ENCODE measurements around the gene SH3PXD2B.
"Not testable (repeated sequence)": the region's sequence is repeated elsewhere in the genome, so short reads cannot be mapped to it uniquely, and the experiment has no call there.

Gene SH3PXD2B

GRCh38 chr5:172339264-172340180 lies 114.8 kb downstream of the SH3PXD2B start:
- DNase-seq (ENCODE audit: low spot score) = no peak

- DNase-seq (ENCODE audit: low spot score) = no peak
These were observed 117.5 kb downstream of the SH3PXD2B start for GRCh38 chr5:172336676-172337285.

- DNase-seq (ENCODE audit: low spot score) = no peak
These were observed 118.1 kb downstream of the SH3PXD2B start for GRCh38 chr5:172336264-172336663.

- no peak for DNase-seq (ENCODE audit: low spot score)
These were observed 118.6 kb downstream of the SH3PXD2B start for GRCh38 chr5:172335721-172336120.

DNA sequence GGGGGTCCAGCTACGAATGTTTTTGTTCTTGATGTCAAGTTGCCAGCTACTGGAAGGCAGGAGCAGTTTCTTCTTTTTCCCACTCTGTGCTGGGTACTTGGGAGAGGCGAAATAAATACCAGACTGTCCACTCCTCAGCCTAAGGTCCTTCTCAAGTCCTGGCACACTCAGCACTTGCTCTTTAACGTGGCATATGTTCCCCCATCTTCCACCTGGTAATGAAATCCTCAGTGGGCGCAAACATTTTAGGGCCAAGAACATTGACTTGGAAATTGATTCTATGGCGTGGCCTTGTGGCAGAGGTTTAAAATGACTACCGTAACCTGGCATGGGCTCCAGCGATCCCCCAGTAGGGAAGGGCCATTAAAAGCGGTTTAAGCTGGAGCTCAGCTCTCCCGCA lies 119.7 kb downstream of the SH3PXD2B start:
- no peak for DNase-seq (ENCODE audit: low spot score)

DNA sequence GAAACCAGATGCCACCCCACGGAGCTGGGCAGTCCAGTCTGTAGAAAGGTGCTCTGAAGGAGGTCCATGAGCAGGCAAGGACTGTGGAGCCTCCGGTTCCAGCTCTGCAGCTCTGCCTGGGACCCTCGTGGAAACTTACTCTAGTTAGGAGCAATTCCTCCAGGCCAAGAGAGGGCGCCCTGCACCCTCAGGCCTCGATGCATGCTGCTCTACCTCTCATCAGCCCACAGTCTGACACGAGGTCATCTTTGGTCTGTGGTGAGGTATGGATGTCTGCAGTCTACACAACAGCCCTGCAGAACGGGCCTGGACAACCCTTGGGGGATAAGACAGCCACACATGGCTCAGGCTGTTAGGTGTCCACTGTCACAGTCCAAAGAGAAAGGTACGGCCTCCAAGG lies 120.1 kb downstream of the SH3PXD2B start:
- no peak for DNase-seq (ENCODE audit: low spot score)

DNA sequence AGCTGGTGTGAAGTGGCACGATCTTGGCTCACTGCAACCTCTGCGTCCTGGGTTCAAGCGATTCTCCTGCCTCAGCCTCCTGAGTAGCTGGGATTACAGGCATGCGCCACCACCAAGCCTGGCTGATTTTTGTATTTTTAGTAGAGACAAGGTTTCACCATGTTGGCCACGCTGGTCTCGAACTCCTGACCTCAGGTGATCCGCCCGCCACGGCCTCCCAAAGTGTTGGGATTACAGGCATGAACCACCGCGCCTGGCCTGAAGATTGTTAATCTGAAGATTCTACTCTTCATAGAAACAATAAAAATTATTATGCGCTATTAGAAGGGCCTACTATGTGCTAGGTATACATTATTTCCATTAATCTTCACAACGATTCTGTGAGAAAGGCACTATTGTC lies 127.4 kb downstream of the SH3PXD2B start:
- not testable (repeated sequence) for DNase-seq (ENCODE audit: low spot score)

- DNase-seq (ENCODE audit: low spot score) = no peak
These were observed 128.9 kb downstream of the SH3PXD2B start for GRCh38 chr5:172325452-172325851.

DNA sequence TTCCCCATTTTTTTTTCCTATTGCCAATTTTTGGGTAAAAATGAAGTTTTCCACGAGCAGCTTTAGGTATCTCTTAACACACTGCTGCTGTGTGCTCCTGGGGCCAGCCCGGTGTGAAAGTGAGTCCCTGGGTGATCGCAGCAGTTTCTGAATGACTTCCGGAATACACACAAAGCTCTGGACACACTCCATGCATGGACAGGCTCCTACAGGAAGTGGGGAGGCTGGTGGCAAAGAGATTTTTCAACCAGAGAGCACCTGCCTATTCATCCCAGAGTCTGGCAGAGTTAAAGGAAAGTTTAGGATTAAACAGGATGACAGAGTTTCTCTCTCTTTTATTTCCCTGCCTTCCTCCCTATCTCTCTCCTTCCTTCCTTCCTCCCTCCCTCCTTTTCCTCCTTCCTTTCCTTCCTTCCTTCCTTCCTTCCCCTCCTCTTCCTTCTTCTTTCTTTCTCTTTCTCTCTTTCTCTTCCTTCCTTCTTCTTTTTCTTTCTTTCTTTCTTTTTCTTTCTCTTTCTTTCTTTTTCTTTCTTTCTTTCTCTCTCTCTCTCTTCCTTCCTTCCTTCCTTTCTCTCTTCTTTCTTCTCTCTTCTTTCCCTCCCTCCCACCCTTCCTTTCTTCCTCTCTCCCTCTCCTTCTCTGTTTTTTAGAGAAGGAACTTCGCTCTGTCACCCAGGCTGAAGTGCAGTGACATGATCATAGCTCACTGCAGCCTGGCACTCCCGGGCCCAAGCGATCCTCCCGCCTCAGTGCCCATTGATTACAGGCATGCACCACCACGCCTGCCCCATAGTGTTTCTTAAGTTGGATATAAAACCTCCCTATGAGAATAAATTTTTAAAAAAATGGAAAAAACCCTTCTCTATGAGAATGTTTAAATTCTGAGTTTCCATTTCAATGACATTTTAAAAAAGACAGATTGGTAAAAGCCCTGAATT lies 132.0 kb downstream of the SH3PXD2B start:
- DNase-seq (ENCODE audit: low spot score) = no peak

- no peak for DNase-seq (ENCODE audit: low spot score)
These were observed 132.7 kb downstream of the SH3PXD2B start for GRCh38 chr5:172321593-172321992.

DNA sequence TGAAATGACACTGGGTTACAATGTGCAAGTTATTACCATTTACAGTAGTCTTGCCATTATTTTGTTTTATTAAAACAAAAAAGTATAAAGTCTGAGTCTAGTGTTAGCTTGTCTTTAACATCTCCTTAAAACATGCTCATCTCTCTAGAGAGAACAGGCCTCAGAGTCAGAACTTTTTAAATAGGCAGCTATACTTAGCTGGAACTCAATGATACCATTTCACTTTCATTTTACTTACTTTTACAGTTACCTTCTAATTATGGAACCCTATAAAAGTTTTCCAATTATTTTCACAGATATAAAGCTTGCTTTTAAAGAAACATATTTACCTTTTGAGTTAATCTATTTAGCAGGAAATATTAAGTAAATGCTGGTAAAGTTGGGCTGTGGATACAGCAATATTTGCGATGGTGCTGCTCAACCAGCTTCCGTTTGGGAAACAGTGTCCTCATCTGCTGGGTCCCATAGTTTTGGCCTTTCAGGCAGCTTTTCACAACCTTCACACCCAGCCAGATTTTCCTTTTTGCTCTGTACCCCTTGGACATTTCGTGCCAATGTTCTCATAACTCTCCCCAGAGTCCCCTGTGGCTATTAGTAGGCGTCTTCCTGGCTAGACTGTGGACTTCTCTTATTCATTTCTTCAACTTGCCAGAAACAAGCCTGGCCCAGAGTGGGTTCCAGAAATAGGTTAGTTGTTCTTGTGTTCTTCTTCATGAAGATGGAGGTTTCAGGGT lies 134.4 kb downstream of the SH3PXD2B start:
- DNase-seq (ENCODE audit: low spot score) = no peak

GRCh38 chr5:172315587-172316493 lies 138.5 kb downstream of the SH3PXD2B start:
- no peak for DNase-seq (ENCODE audit: low spot score)

GRCh38 chr5:172313915-172314314 lies 140.4 kb downstream of the SH3PXD2B start:
- DNase-seq (ENCODE audit: low spot score) = no peak

GRCh38 chr5:172312286-172312685 lies 142.0 kb downstream of the SH3PXD2B start:
- DNase-seq (ENCODE audit: low spot score) = no peak

DNA sequence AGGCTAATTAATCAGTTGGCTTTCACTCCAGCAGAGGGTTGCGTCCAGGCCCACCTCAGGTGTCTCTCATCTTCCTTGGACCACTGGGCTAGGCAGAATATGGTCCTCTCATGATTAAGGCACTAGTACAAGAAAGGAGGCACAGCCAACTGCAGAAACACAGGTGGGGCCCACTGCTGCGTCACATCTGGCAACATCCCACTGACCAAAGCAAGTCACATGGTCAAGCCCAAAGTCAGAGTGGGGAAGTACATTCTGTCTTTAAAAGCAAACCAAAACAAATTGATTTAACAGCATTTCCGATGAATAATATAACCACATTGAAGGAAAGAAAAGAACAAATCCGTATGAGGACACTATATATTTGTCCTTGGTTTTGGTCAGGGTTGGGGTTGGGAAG lies 142.7 kb downstream of the SH3PXD2B start:
- DNase-seq (ENCODE audit: low spot score) = no peak

DNA sequence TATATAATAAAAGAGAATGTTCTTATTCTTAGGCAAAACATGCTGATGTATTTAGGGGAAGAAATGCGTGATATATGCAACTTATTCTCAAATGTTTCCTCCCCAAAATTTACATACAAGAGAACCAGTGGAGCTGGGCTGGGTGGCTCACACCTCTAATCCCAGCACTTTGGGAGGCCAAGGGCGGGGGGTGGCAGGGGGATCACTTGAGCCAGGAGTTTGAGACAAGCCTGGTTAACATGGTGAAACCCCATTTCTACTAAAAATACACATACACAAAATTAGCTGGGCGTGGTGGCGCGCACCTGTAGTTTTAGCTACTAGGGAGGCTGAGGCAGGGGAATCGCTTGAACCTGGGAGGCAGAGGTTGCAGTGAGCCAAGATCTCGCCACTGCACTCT lies 143.3 kb downstream of the SH3PXD2B start:
- DNase-seq (ENCODE audit: low spot score) = no peak

DNA sequence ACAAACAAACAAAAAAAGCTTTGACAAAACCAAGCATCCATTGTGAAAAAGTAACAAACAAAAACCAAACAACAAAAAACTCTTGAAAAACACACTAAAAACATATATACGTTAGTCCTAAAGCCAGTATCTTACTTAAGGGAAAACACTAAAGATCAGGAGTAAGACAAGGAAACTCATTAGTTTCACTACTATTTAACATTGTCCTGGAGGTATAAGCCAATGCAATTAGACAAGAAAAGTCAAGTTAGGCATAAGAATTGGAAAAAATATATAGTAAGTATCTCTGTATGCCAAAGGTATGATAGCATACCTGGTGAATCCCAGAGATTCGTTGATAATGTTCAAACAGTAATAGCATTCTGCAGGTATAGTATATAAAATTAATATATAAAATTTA lies 148.9 kb downstream of the SH3PXD2B start:
- no peak for DNase-seq (ENCODE audit: low spot score)

- no peak for DNase-seq (ENCODE audit: low spot score)
These were observed 150.6 kb downstream of the SH3PXD2B start for GRCh38 chr5:172303572-172304335.

- DNase-seq (ENCODE audit: low spot score) = no peak
These were observed 151.2 kb downstream of the SH3PXD2B start for GRCh38 chr5:172303162-172303561.

Measured in putamen (tissue), 1 donor.